ENCODE measurements around the gene VPS36.

GRCh38 chr13:52366291-52366690 is 84.1 kb downstream of the VPS36 start:
- TF ChIP-seq, protein P1, sequence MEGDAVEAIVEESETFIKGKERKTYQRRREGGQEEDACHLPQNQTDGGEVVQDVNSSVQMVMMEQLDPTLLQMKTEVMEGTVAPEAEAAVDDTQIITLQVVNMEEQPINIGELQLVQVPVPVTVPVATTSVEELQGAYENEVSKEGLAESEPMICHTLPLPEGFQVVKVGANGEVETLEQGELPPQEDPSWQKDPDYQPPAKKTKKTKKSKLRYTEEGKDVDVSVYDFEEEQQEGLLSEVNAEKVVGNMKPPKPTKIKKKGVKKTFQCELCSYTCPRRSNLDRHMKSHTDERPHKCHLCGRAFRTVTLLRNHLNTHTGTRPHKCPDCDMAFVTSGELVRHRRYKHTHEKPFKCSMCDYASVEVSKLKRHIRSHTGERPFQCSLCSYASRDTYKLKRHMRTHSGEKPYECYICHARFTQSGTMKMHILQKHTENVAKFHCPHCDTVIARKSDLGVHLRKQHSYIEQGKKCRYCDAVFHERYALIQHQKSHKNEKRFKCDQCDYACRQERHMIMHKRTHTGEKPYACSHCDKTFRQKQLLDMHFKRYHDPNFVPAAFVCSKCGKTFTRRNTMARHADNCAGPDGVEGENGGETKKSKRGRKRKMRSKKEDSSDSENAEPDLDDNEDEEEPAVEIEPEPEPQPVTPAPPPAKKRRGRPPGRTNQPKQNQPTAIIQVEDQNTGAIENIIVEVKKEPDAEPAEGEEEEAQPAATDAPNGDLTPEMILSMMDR (IDR thresholded peaks at IDR 0.05; ENCODE audit: poor library complexity, severe bottlenecking) = no peak
- TF ChIP-seq EZH2 (IDR thresholded peaks at IDR 0.05; ENCODE audit: borderline replicate concordance, insufficient read depth, low read length, poor library complexity, severe bottlenecking) = no peak
